ENCODE data around the gene KRT78.
"Not testable (repeated sequence)": the region's sequence is repeated elsewhere in the genome, so short reads cannot be mapped to it uniquely, and the experiment has no call there.

KRT78 gene

GRCh38 chr12:52848661-52849255 is at the start of gene KRT78:
TSS of gene KRT78 (minus strand) at chr12:52848994. CDS start at chr12:52848930, 64 bp downstream.
- no peak for DNase-seq

GRCh38 chr12:52896190-52897100 is 47.7 kb upstream of the KRT78 start:
- DNase-seq: no peak

GRCh38 chr12:52895726-52896189 is 47.0 kb upstream of the KRT78 start:
- peak; percentile 40 for DNase-seq

- DNase-seq: no peak
Observed at GRCh38 chr12:52892974-52893373, 44.2 kb upstream of the KRT78 start.

GRCh38 chr12:52892207-52892852 is 43.5 kb upstream of the KRT78 start:
- no peak for DNase-seq

- DNase-seq: no peak
Observed at GRCh38 chr12:52891044-52891443, 42.2 kb upstream of the KRT78 start.

- no peak for DNase-seq
Observed at GRCh38 chr12:52890417-52890816, 41.6 kb upstream of the KRT78 start.

GRCh38 chr12:52884526-52885293 is 35.9 kb upstream of the KRT78 start:
- DNase-seq: peak; percentile 30

- not testable (repeated sequence) for DNase-seq
Observed at GRCh38 chr12:52880499-52880898, 31.7 kb upstream of the KRT78 start.

GRCh38 chr12:52879394-52880351 is 30.9 kb upstream of the KRT78 start:
- peak; percentile 71 for DNase-seq

GRCh38 chr12:52878507-52879393 is 30.0 kb upstream of the KRT78 start:
- DNase-seq: no peak

- no peak for DNase-seq
Observed at GRCh38 chr12:52877242-52877641, 28.4 kb upstream of the KRT78 start.

GRCh38 chr12:52876372-52876771 is 27.6 kb upstream of the KRT78 start:
- DNase-seq: no peak

- DNase-seq: no peak
Observed at GRCh38 chr12:52874573-52875435, 26.0 kb upstream of the KRT78 start.

GRCh38 chr12:52873832-52874572 is 25.2 kb upstream of the KRT78 start:
- peak; percentile 28 for DNase-seq

GRCh38 chr12:52873513-52873831 is 24.7 kb upstream of the KRT78 start:
- no peak for DNase-seq

GRCh38 chr12:52872644-52873389 is 24.0 kb upstream of the KRT78 start:
- no peak for DNase-seq
